ENCODE results near the gene ANKRD23. TPM values are rescaled to one million over a fixed set of nuclear protein-coding genes. Genes with fewer than 3 reads are reported as not detected.

Gene ANKRD23
- total and polyA plus RNA-seq, 3 donors from 2014 or later = 5.3 to 7.5 (median 6.8) TPM

- peaks cover 5% of the 10 kb centered on the region for H3K4me1 ChIP-seq
- H3K27ac ChIP-seq = no peak overlapping the region
- H3K36me3 ChIP-seq (ENCODE audit: low read depth, missing control alignments) = no peaks in the 10 kb centered on the region
- H3K9me3 ChIP-seq = no peaks in the 10 kb centered on the region
- no peak for DNase-seq
- intact Hi-C loops (cut with DNase I; ENCODE audit: low total_unique reads) = no loop called here
- no peaks in the 10 kb centered on the region for H3K27me3 ChIP-seq
- TF ChIP-seq POLR2A (IDR thresholded peaks at IDR 0.05) = no peak
- no peak overlapping the region for H3K4me3 ChIP-seq
- 51 to 79% methylated on average over 2 to 7 of the region's 7 CpGs for WGBS, 2 donors
Observed at GRCh38 chr2:96878171-96878570, 34.4 kb upstream of the ANKRD23 start.

GRCh38 chr2:96877631-96878092 lies 33.8 kb upstream of the ANKRD23 start:
- intact Hi-C loops (cut with DNase I; ENCODE audit: low total_unique reads) = no loop called here
- no peak overlapping the region for H3K27ac ChIP-seq
- H3K4me3 ChIP-seq = no peak overlapping the region
- TF ChIP-seq CTCF (IDR thresholded peaks at IDR 0.05) (no peak), POLR2A (IDR thresholded peaks at IDR 0.05) (no peak)
- no peaks in the 10 kb centered on the region for H3K36me3 ChIP-seq (ENCODE audit: low read depth, missing control alignments)
- no peaks in the 10 kb centered on the region for H3K27me3 ChIP-seq
- H3K9me3 ChIP-seq = no peaks in the 10 kb centered on the region
- no peak for DNase-seq
- H3K4me1 ChIP-seq = peaks cover 5% of the 10 kb centered on the region
- WGBS, 2 donors = 82 to 86% methylated on average over 11 to 15 of the region's 15 CpGs

GRCh38 chr2:96877042-96877451 lies 33.2 kb upstream of the ANKRD23 start:
- H3K4me1 ChIP-seq = peaks cover 5% of the 10 kb centered on the region
- no peak for TF ChIP-seq CTCF (IDR thresholded peaks at IDR 0.05)
- no peak for TF ChIP-seq POLR2A (IDR thresholded peaks at IDR 0.05)
- intact Hi-C loops (cut with DNase I; ENCODE audit: low total_unique reads) = no loop called here
- DNase-seq = no peak
- WGBS, 2 donors = 90% methylated on average over 5 to 6 of the region's 6 CpGs
- H3K27me3 ChIP-seq = no peaks in the 10 kb centered on the region
- H3K9me3 ChIP-seq = no peaks in the 10 kb centered on the region
- H3K4me3 ChIP-seq = no peak overlapping the region
- no peak overlapping the region for H3K27ac ChIP-seq
- H3K36me3 ChIP-seq (ENCODE audit: low read depth, missing control alignments) = no peaks in the 10 kb centered on the region

- Histone ChIP-seq H3K4me3 (no peak overlapping the region), H3K36me3 (ENCODE audit: low read depth, missing control alignments) (no peaks in the 10 kb centered on the region), H3K27me3 (no peaks in the 10 kb centered on the region), H3K4me1 (peaks cover 5% of the 10 kb centered on the region), H3K9me3 (no peaks in the 10 kb centered on the region), H3K27ac (no peak overlapping the region)
- TF ChIP-seq CTCF (IDR thresholded peaks at IDR 0.05) = no peak
- TF ChIP-seq POLR2A (IDR thresholded peaks at IDR 0.05) = no peak
- no peak for DNase-seq
- intact Hi-C loops (cut with DNase I; ENCODE audit: low total_unique reads) = no loop called here
- WGBS, 2 donors = 78 to 93% methylated on average over 5 to 16 of the region's 16 CpGs
Observed at GRCh38 chr2:96876269-96877041, 32.6 kb upstream of the ANKRD23 start.

- TF ChIP-seq CTCF (IDR thresholded peaks at IDR 0.05) (no peak), POLR2A (IDR thresholded peaks at IDR 0.05) (no peak)
- no peak overlapping the region for H3K27ac ChIP-seq
- H3K9me3 ChIP-seq = no peaks in the 10 kb centered on the region
- H3K4me3 ChIP-seq = no peak overlapping the region
- peaks cover 6% of the 10 kb centered on the region for H3K4me1 ChIP-seq
- intact Hi-C loops (cut with DNase I; ENCODE audit: low total_unique reads) = no loop called here
- DNase-seq = no peak
- H3K27me3 ChIP-seq = no peaks in the 10 kb centered on the region
- H3K36me3 ChIP-seq (ENCODE audit: low read depth, missing control alignments) = no peaks in the 10 kb centered on the region
- WGBS, 2 donors = 80 to 85% methylated on average over 12 to 14 of the region's 14 CpGs
Observed at GRCh38 chr2:96875498-96876268, 31.9 kb upstream of the ANKRD23 start.
